CD1c-positive myeloid dendritic cell (primary cell): ENCODE measurements around the gene POMGNT1.
A peak's percentile ranks its signal among the peaks of the same experiment; 100 is the strongest.
"Not testable (repeated sequence)": the region's sequence is repeated elsewhere in the genome, so short reads cannot be mapped to it uniquely, and the experiment has no call there.

Experiments used
- DNase-seq: peaks from one replicate; pipeline ENCODE4 v3.0.0-alpha.2; 2016; ENCODE audit errors: extremely low spot score

Gene POMGNT1

GRCh38 chr1:46197964-46198811, at the start of gene POMGNT1:
POMGNT1 (minus strand) TSS chr1:46198434; CDS start chr1:46197821, 613 bp downstream.
- DNase-seq, result peak; percentile 84

- peak; percentile 98 for DNase-seq
Measured at GRCh38 chr1:46247436-46248121, 49.3 kb upstream of the POMGNT1 start, which contains the start of gene RAD54L. RAD54L (plus strand) TSS chr1:46247763; CDS start chr1:46248406, 643 bp downstream.

- DNase-seq, result peak; percentile 63
Measured at GRCh38 chr1:46246548-46247435, 48.6 kb upstream of the POMGNT1 start.

- not testable (repeated sequence) for DNase-seq
Measured at GRCh38 chr1:46246136-46246535, 47.9 kb upstream of the POMGNT1 start.

GRCh38 chr1:46244656-46245371, 46.6 kb upstream of the POMGNT1 start:
- peak; percentile 45 for DNase-seq

GRCh38 chr1:46243831-46244230, 45.6 kb upstream of the POMGNT1 start:
- not testable (repeated sequence) for DNase-seq

- no peak for DNase-seq
Measured at GRCh38 chr1:46242918-46243317, 44.7 kb upstream of the POMGNT1 start.

- not testable (repeated sequence) for DNase-seq
Measured at GRCh38 chr1:46241733-46242132, 43.5 kb upstream of the POMGNT1 start.

- peak; percentile 9 for DNase-seq
Measured at GRCh38 chr1:46238865-46239264, 40.6 kb upstream of the POMGNT1 start.

- DNase-seq, result no peak
Measured at GRCh38 chr1:46236882-46237281, 38.6 kb upstream of the POMGNT1 start.

GRCh38 chr1:46231231-46231630, 33.0 kb upstream of the POMGNT1 start:
- DNase-seq, result not testable (repeated sequence)

GRCh38 chr1:46224966-46225365, 26.7 kb upstream of the POMGNT1 start:
- no peak for DNase-seq

- DNase-seq, result peak; percentile 77
Measured at GRCh38 chr1:46223472-46223943, 25.3 kb upstream of the POMGNT1 start.

- not testable (repeated sequence) for DNase-seq
Measured at GRCh38 chr1:46223055-46223454, 24.8 kb upstream of the POMGNT1 start.

GRCh38 chr1:46221749-46222148, 23.5 kb upstream of the POMGNT1 start:
- DNase-seq, result no peak

- no peak for DNase-seq
Measured at GRCh38 chr1:46220808-46221207, 22.6 kb upstream of the POMGNT1 start.

GRCh38 chr1:46219551-46220520, 21.6 kb upstream of the POMGNT1 start:
- DNase-seq, result no peak

GRCh38 chr1:46218443-46218842, 20.2 kb upstream of the POMGNT1 start:
- no peak for DNase-seq

GRCh38 chr1:46215504-46215903, 17.3 kb upstream of the POMGNT1 start:
- DNase-seq, result no peak

GRCh38 chr1:46211051-46211450, 12.8 kb upstream of the POMGNT1 start:
- no peak for DNase-seq
